Activated T-cell treated with anti-CD3 and anti-CD28 coated beads, Interleukin-2, amount 50 U/mL, for 4 hours (primary cell): ENCODE results near the gene ISG15. TPM values are rescaled to one million over a fixed set of nuclear protein-coding genes. Genes with fewer than 3 reads are reported as not detected.

ENCODE experiments used
- ATAC-seq, 2 donors: fragments of 200-7000 bp; cut with Tn5 transposase; one replicate each; pipeline ENCODE4 v1.10.0; 2021
- DNase-seq: peaks from one replicate; pipeline ENCODE4 v3.0.0-alpha.2; 2020
- H3K27me3 Mint-ChIP-seq: one replicate; pipeline ENCODE4 v1.8.0; 2021; ENCODE audit warnings: low read depth, mixed read lengths
- H3K36me3 Mint-ChIP-seq: one replicate; pipeline ENCODE4 v1.8.0; 2022; ENCODE audit warnings: mixed read lengths; ENCODE audit not compliant: insufficient read depth
- H3K4me1 Mint-ChIP-seq: one replicate; pipeline ENCODE4 v1.8.0; 2021; ENCODE audit warnings: low read depth, mixed read lengths
- H3K4me3 Mint-ChIP-seq: one replicate; pipeline ENCODE4 v1.8.0; 2021; ENCODE audit warnings: mild to moderate bottlenecking, moderate library complexity, mixed read lengths
- H3K9me3 Mint-ChIP-seq: one replicate; pipeline ENCODE4 v1.8.0; 2021; ENCODE audit warnings: mixed read lengths
- total RNA-seq, 3 donors: library from RNA; stranded (reverse); gene quantifications; one replicate each; pipeline ENCODE4 v1.2.1, GENCODE V29; 2021

ISG15 gene
- total RNA-seq, 3 donors from 2014 or later = 22.3 to 23.7 (median 22.9) TPM

DNA sequence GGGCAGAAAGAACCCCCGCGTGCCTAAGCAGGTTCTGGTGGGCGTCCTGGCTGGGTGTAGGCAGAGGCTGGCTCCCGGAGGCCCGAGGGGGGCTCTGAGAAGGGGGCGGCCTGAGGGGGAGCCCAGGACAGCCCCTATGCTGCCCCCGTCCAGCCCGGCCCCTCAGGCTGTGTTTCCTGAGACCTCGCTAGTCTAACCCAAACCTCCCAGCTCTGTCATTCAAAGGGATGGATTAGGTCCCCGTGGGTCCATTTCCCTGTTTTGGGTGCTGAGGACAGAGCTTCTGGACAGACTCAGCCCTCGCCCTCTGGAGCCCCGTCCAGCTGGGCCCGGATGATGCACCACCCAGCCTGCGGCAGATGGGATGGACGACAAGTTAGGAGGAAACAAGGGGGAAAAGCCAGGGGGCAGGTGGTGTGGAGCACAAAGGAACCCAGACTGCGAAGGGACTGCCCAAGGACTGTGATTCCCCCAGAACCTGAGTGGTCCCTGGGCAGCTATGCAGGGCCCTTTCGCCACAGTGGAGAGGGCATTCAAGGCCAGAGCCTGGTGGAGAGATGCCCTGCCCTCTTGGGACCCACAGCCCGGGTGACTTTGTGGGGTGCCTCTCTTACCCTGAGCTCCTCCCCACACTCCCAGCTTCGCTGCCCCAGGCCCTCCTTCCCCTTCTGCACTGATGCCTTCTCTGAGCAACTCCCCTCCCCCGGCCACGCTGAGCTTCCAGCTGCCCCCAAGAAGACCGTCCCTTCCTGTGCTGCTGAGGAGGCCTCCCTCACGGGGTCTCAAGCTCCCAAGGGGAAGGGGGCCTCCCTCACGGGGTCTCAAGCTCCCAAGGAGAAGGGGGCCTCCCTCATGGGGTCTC lies 16.2 kb upstream of the ISG15 start:
- Mint-ChIP-seq H3K36me3 (no peaks in the 10 kb centered on the region), H3K4me3 (no peak overlapping the region), H3K27me3 (peaks cover 24% of the 10 kb centered on the region), H3K9me3 (peaks cover 3% of the 10 kb centered on the region), H3K4me1 (peaks cover 8% of the 10 kb centered on the region)
- DNase-seq = no peak
- no peak for ATAC-seq

DNA sequence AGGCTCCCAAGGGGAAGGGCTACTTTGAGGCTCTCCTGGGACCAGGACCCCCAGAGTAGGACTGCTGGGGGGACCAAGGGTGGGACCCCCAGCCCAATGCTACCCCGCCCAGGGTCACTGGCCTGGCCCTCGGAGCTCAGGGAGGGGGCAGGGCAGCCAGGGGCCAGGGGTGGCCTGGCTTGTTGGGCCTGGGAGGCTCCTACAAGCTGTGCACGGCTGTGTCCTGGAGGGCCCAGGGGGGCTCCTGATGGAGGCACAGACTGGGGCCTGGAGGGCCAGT lies 15.6 kb upstream of the ISG15 start:
- Mint-ChIP-seq H3K9me3 (no peaks in the 10 kb centered on the region), H3K4me3 (no peak overlapping the region), H3K36me3 (no peaks in the 10 kb centered on the region), H3K27me3 (peaks cover 23% of the 10 kb centered on the region), H3K4me1 (peaks cover 5% of the 10 kb centered on the region)
- no peak for ATAC-seq
- no peak for DNase-seq

DNA sequence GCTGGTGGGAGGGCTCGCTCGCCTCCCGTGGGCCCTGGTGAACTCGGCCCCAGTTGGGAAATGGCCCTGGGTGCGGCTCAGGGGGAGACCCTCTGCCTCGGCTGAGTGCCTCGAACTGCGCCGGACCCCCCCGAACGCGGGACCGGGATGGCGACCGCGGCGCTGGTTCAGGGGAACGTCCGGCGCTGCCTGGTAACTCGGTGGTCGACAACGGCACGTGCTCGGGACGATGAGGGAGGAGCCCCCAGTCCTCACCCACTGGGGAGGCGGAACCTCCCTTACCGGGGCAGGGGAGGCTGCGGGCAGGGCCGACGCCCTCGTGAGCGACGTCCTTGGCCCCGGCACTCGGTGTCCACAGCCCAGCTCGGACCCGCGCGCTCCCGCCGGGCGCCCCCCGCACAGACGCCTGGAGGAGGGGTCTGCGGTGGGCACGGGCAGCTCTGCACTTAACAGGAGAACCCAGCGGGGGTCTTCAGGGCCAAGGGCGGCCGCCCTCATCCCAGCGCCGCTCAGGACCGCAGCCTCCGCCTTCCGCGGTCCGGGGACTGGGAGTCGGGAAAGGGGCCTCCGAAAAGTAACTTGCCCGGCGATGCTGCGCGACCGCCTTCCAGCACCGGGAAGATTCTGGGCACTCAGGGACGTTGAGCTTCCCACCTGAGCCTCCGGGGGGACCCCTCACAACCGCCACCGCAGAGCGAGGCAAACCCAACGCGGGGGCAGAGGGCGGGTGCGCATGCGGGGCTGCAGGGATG lies 15.1 kb upstream of the ISG15 start:
- ATAC-seq (no peak), DNase-seq (no peak)
- Mint-ChIP-seq H3K4me3 (no peak overlapping the region), H3K36me3 (no peaks in the 10 kb centered on the region), H3K9me3 (no peaks in the 10 kb centered on the region), H3K27me3 (peaks cover 21% of the 10 kb centered on the region), H3K4me1 (peaks cover 4% of the 10 kb centered on the region)

DNA sequence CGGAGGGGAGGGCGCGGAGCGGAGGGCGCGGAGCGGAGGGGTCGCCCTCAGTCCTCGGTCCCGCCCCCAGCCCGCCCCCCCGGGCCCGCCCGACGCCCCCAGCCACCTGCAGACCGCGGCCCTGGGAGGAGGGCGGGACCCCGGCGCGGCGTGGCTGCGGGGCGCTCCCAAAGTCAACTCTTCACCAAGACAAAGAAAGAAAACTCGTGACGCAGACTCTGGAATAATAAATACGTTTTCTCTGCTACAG lies 14.6 kb upstream of the ISG15 start:
- ATAC-seq = no peak
- peaks cover 25% of the 10 kb centered on the region for H3K27me3 Mint-ChIP-seq
- H3K9me3 Mint-ChIP-seq = no peaks in the 10 kb centered on the region

DNA sequence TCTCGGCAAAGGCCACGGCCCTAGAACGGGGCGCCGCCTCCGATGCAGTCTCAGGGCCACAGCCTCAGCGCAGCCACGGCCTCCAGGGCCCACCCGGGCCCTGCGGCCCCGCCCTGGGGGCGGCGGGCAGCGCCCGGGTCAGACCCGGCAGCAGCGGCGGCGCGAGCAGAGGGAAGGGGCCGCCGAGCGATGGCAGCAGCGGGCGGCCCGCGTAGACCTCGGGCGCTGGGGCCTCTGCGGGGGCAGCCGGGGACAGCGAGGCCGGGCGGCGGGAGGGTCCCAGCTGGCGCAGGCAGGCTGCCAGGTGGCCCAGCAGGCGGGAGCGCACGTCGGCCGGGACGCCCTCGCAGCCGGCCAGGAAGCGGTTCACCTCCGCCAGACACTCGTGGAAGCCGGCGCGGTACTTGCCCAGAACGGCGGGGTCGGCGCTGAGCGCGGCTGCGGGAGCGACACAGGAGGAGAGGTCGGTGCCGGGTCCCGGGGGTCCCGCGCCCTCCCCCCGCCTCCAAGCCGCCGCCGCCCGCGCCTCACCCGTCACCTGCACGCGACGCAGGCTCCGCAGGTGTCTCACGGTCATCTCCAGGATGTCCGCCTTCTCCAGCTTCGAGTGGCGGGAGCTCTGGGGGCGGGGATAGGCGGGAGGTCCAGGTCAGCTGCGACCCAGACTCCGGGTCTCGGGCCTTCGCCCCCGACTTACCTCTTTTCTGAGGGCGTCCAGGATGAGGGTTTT lies 14.1 kb upstream of the ISG15 start:
- ATAC-seq (peak in 1 of 2 donors; percentile 7), DNase-seq (no peak)
- Mint-ChIP-seq H3K27me3 (peaks cover 26% of the 10 kb centered on the region), H3K4me1 (peaks cover 4% of the 10 kb centered on the region), H3K36me3 (no peaks in the 10 kb centered on the region), H3K9me3 (no peaks in the 10 kb centered on the region), H3K4me3 (no peak overlapping the region)

More for the DNA sequence above, 14.6 kb upstream of the ISG15 start:
- H3K36me3 Mint-ChIP-seq = no peaks in the 10 kb centered on the region
- no peak overlapping the region for H3K4me3 Mint-ChIP-seq
- DNase-seq = no peak
- H3K4me1 Mint-ChIP-seq = peaks cover 4% of the 10 kb centered on the region

DNA sequence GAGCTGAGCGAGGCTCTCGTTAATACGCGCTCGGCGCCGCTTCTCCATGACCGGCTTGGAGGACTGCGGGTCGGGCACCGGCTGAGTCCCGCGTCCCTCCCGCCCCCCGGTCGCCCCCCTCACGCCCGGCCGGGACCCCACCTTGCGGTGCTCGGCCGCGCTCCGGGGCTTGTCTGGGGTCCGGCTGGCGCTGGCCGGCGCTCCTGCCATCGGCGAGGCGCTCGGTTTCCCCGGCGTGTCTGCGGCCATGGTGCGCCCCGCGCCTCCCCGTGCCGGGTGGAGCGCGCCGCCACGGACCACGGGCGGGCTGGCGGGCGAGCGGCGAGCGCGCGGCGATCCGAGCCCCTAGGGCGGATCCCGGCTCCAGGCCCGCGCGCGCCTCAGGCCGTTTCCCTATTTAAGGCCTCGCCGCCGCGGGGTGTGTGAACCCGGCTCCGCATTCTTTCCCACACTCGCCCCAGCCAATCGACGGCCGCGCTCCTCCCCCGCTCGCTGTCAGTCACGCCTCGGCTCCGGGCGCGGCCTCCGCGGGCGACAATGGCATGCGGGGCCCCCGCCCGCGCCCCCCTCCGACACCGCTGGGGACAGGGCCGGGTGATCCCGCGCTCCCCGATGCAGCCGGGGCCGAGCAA lies 13.5 kb upstream of the ISG15 start, which contains the start of gene HES4:
Gene HES4, minus strand, starts transcription at position 373 of the 632 bp plus-strand sequence. Its CDS starts 124 bp downstream, at position 249.
- peak within 1 kb of the TSS; percentile 70 for H3K4me3 Mint-ChIP-seq
- DNase-seq (peak; percentile 67), ATAC-seq (peak; percentile 70 to 72)
- H3K27me3 Mint-ChIP-seq = peaks cover 33% of the 10 kb centered on the region
- no peaks in the 10 kb centered on the region for H3K9me3 Mint-ChIP-seq
- H3K4me1 Mint-ChIP-seq = peaks cover 9% of the 10 kb centered on the region
- no peaks in the 10 kb centered on the region for H3K36me3 Mint-ChIP-seq

DNA sequence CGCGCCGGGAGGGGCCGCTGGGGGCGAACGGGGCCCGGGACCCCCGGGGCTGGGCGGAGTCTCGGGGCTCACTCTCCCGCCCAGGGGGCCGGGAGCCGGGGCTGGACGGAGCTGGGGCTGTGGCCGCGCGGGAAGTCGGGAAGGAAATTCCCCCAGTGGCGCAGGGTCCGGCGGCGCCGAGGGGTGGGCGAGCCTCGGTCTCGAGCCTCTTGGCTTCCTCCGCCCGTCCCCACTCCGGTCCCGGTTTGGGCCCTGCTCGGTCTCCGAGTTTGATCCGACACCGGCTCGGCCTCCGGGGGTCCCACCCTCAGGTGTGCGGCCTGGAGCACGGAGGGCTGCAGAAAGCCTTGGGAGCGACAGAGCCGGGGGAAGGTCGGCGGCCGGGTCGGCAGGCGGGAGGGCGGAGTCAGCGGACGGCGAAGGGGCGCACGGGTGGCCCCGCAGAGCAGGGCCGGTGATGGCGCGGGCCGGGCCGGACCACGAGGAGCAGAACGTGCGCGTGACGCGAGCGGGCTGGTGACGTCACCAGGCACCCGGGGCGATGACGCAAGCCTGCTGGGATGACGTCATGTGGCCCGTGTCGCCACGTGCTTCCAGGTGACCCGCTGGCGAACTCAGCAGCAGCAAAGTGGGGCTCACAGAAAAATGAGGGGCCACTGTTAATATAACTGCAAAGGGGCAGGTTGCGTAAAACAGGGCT lies 12.8 kb upstream of the ISG15 start:
- Mint-ChIP-seq H3K4me1 (peaks cover 14% of the 10 kb centered on the region), H3K36me3 (no peaks in the 10 kb centered on the region), H3K27me3 (peaks cover 38% of the 10 kb centered on the region), H3K4me3 (peak overlapping the region; percentile 70), H3K9me3 (no peaks in the 10 kb centered on the region)
- DNase-seq (peak; percentile 76), ATAC-seq (peak; percentile 17 to 27)

DNA sequence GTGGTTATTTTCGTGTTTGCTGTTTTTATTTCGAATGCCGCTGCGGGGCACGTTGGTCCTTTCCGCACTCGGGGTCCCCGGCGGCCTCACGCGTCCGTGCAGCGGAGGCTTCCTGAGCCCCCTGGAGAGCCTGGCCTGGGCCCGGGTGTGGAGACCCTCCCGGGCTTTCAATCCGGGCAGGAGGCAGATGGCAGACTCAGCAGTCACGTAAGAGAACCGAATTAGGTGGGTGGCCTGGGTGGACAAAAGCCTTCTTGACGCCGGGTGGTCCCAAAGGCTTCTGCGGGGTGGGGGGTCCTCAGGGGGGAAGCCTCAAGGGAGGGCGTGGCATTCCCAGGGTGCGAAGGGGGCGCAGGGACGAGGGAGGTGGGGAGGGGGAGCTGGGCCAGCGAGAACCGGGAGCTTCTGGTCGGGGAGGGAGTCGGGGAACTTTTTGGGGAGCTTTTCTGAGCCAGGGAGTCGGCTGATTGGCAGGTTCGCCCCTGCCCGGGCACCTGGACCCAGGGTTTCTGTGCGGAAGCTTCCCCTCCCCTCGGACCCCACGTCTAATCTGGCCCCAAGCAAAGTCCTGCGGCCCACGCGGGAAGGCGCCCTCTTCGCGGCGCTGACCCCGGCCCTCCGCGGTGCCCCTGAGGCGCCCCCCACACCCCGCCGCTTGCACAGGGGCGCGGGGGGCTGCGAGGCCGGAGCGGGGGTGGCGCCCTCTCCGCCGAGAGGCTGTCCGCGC lies 12.1 kb upstream of the ISG15 start:
- ATAC-seq = no peak
- peaks cover 39% of the 10 kb centered on the region for H3K27me3 Mint-ChIP-seq
- peaks cover 11% of the 10 kb centered on the region for H3K4me1 Mint-ChIP-seq
- peak overlapping the region; percentile 70 for H3K4me3 Mint-ChIP-seq
- no peaks in the 10 kb centered on the region for H3K9me3 Mint-ChIP-seq
- no peaks in the 10 kb centered on the region for H3K36me3 Mint-ChIP-seq
- no peak for DNase-seq

DNA sequence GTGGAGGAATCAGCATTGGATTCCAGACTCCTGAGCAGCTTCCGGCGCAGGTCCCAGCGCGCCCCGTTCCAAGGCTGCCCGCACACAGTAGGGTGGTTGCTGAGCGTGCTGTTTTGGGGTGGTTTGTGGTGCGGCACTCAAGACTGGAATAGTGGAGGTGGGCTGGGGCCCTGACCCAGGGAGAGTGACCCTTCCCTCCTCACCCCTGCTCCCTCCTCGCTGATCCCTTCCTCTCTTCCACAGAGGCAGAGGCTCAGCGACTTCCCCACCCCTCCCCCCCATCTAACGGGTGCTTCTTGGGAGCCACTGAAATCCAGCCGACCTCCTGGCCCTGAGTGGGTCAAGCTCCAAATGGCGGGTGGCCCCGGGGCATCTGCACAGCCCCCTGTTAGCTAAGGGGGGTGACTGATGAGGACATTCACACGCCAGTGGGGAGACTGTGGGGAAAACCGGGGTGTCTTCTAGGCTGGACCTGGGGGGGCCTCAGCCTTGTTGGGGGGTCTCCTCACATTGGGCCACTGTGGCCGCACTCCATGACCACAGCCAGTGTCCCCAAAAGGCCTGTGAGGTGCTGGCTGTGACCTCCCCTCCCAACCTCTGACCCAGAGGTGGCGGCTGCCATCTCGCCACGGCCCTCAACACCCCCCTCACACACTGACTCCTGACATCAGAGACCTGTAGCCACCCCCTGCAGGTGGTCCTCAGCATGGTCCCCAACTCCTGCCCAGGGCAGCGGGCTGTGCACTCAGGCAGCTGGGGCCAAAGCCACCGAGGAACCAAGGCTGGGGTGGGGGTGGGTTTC lies 9.5 kb upstream of the ISG15 start:
- Mint-ChIP-seq H3K27me3 (peaks cover 43% of the 10 kb centered on the region), H3K36me3 (no peaks in the 10 kb centered on the region), H3K4me1 (peaks cover 11% of the 10 kb centered on the region), H3K9me3 (no peaks in the 10 kb centered on the region), H3K4me3 (no peak overlapping the region)
- DNase-seq (no peak), ATAC-seq (no peak)

DNA sequence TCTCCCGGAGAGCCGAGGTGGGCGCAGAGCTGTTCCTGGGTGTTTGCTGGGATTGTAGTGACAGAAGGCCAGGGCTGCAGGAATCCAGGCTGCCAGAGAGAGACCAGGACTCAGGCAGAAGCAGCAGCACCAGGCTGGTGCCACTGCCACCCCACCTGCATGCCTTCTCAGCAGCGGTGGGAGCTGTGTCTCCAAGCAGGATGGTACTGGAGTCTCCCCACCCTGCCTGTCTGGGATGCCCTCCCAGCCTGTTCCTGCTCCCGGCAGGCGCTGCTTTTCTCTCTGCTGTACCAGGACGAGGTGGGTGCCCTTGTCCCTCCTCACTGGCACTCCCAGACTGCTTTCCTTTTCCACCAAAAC lies 8.9 kb upstream of the ISG15 start:
- no peak for ATAC-seq
- no peak for DNase-seq
- H3K9me3 Mint-ChIP-seq = no peaks in the 10 kb centered on the region
- H3K36me3 Mint-ChIP-seq = no peaks in the 10 kb centered on the region
- H3K27me3 Mint-ChIP-seq = peaks cover 46% of the 10 kb centered on the region
- H3K4me3 Mint-ChIP-seq = no peak overlapping the region
- H3K4me1 Mint-ChIP-seq = peaks cover 14% of the 10 kb centered on the region

DNA sequence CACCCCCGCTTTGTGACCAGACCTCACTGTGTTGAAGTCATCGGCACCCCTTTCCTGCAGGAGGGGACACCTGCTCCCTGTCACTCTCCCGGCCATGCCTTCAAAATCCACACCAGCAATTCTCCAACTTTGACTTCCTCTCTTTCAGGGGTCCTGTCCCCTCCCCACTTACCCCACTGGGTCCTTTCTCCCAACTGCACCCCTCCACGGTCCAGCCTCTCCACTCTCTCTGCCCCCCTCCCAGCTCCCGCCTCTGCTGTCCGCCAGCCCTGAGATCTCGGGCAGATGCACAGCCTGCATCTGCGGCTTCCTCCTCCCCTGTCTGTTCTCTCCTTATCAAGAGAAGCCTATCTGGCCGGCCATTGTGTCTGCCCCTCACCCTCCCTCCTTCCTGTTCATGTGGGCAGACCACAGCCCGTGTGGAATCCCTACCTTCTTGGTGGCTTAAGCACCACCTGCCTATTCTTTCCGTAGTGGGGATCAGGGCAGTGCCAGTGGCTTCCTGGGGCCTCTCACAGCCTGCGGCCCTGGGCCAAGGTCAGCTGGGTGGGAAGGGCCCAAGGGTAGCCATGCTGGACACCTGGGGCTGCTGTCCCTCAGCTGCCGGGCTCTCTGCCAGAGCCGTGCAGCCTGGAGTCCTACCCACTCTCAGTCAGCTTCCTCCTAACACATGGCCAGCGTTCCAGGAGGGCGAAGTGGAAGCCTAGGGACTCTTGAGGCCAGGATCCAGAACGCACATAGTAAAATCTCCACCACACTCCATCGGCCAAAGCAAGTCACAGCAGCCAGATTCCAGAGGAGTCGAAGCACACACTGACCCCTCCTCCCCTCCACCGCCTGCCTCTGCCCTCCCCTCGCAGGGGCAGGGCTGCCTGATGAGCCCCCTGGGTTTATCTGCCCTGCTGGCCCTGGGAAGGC lies 8.3 kb upstream of the ISG15 start:
- no peaks in the 10 kb centered on the region for H3K9me3 Mint-ChIP-seq

DNA sequence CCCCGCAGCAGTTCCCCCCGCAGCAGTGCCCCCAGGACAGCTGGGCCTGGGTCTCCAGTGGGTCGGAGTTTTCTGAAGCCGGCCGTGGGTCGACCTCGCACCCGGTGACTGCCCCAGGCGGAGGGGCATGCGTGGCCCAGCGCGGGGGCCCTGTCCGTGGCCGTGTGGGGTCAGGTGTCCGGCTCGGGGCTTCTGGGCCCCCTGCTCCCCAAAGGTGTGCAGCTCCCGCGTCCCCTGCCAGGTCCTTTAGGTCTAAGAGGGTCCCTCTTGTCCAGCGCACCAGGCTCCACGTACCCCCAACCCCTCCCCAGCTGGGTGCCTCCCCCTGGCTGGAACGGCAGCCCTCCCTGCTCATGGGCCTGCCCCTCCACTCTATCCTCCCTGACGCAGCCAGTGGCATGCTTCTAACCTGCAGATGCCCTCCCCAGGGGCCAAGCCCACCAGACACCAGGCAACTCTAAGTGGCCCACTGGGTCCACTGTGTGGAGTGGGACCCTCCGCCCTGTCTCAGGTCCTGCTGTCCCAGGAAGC lies 7.5 kb upstream of the ISG15 start:
- Mint-ChIP-seq H3K9me3 (no peaks in the 10 kb centered on the region), H3K4me1 (peaks cover 12% of the 10 kb centered on the region), H3K36me3 (no peaks in the 10 kb centered on the region), H3K4me3 (no peak overlapping the region), H3K27me3 (peaks cover 44% of the 10 kb centered on the region)
- DNase-seq (no peak), ATAC-seq (no peak)

More for the DNA sequence above, 8.3 kb upstream of the ISG15 start:
- Mint-ChIP-seq H3K4me3 (no peak overlapping the region), H3K36me3 (no peaks in the 10 kb centered on the region), H3K4me1 (peaks cover 14% of the 10 kb centered on the region), H3K27me3 (peaks cover 46% of the 10 kb centered on the region)
- DNase-seq (no peak), ATAC-seq (no peak)
